RWPE2 (cell line): ENCODE results near the gene ZNF544.

Source experiments
- ATAC-seq: fragments of 200-7000 bp; cut with Tn5 transposase; 3 replicates; pipeline ENCODE4 v1.9.1; 2021; ENCODE audit warnings: low read depth
- DNase-seq: peaks from one replicate; pipeline ENCODE4 v3.0.0-alpha.2; 2020; ENCODE audit warnings: low spot score
- H3K27ac ChIP-seq: fragments of 450-650 bp; 2 replicates; pipeline ENCODE4 v1.5.1; 2017; ENCODE audit warnings: mild to moderate bottlenecking; ENCODE audit not compliant: poor library complexity, severe bottlenecking
- H3K27me3 ChIP-seq: fragments of 250-450 bp; sonication (Bioruptor Pico); 2 replicates; pipeline ENCODE4 v1.5.1; 2021; ENCODE audit warnings: mild to moderate bottlenecking, moderate library complexity; ENCODE audit not compliant: insufficient read depth, poor library complexity, severe bottlenecking
- H3K36me3 ChIP-seq: fragments of 250-450 bp; sonication (Bioruptor Pico); 2 replicates; pipeline ENCODE4 v1.5.1; 2020; ENCODE audit warnings: low read depth, mild to moderate bottlenecking, moderate library complexity
- H3K4me1 ChIP-seq: fragments of 250-450 bp; sonication (Bioruptor Pico); 2 replicates; pipeline ENCODE4 v1.5.1; 2021; ENCODE audit warnings: mild to moderate bottlenecking, moderate library complexity; ENCODE audit not compliant: insufficient read depth, poor library complexity, severe bottlenecking
- H3K4me3 ChIP-seq: fragments of 250-450 bp; sonication (Bioruptor Pico); 2 replicates; pipeline ENCODE4 v1.5.1; 2021; ENCODE audit warnings: mild to moderate bottlenecking, moderate library complexity; ENCODE audit not compliant: severe bottlenecking
- H3K9me3 ChIP-seq: fragments of 250-450 bp; sonication (Bioruptor Pico); 2 replicates; pipeline ENCODE4 v1.5.1; 2021; ENCODE audit warnings: mild to moderate bottlenecking, moderate library complexity; ENCODE audit not compliant: severe bottlenecking
- TF ChIP-seq, protein P1 (sequence below): fragments of 450-650 bp; IDR thresholded peaks from one replicate; pipeline ENCODE4 v1.5.1; 2017; ENCODE audit warnings: mild to moderate bottlenecking, moderate library complexity; ENCODE audit not compliant: poor library complexity, severe bottlenecking

The ZNF544 gene

DNA sequence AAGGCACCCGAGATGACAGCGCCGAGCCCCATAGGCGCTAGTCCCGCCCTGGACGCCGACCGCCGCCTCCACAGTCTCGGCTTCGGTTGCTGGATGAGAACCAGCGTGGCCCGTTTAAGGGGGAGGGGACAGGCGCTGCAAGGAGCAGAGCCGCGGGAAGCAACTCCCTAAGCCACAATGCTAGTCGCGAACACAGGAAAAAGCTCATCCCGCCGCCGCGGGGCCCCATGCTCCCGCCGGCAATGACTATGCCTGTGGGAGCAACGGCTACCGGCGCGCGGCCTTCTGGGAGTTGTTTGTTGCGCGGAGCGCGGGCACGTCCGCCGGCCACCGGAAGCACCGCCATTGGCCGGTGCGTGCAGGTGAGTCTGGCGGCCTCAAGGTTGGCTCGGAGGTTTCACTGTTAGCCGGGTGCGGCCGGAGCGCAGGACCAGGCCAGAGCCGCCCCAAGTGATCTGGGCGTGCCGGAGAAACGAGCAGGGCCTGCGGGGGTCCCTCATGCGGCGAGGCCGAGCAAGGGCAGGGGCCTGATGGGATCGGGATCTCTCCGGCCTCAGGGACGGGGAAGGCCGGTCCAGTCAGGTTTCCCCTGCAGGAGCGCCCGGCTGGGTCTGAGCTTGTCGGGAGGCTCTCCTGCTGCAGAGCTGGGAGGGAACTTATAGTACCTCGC is at the start of gene ZNF544:
ZNF544 (plus strand) TSS at position 330 of the 670 bp plus-strand sequence. CDS start 15,110 bp downstream, outside the sequence.
- TF ChIP-seq, protein P1, sequence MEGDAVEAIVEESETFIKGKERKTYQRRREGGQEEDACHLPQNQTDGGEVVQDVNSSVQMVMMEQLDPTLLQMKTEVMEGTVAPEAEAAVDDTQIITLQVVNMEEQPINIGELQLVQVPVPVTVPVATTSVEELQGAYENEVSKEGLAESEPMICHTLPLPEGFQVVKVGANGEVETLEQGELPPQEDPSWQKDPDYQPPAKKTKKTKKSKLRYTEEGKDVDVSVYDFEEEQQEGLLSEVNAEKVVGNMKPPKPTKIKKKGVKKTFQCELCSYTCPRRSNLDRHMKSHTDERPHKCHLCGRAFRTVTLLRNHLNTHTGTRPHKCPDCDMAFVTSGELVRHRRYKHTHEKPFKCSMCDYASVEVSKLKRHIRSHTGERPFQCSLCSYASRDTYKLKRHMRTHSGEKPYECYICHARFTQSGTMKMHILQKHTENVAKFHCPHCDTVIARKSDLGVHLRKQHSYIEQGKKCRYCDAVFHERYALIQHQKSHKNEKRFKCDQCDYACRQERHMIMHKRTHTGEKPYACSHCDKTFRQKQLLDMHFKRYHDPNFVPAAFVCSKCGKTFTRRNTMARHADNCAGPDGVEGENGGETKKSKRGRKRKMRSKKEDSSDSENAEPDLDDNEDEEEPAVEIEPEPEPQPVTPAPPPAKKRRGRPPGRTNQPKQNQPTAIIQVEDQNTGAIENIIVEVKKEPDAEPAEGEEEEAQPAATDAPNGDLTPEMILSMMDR = no peak
- Histone ChIP-seq H3K4me1 (peaks cover 5% of the 10 kb centered on the region), H3K27ac (peak within 1 kb of the TSS; percentile 70), H3K4me3 (peak within 1 kb of the TSS; percentile 61), H3K36me3 (peaks cover 41% of the 10 kb centered on the region), H3K9me3 (peaks cover 13% of the 10 kb centered on the region), H3K27me3 (no peaks in the 10 kb centered on the region)
- ATAC-seq (peak; percentile 97), DNase-seq (peak; percentile 83)

DNA sequence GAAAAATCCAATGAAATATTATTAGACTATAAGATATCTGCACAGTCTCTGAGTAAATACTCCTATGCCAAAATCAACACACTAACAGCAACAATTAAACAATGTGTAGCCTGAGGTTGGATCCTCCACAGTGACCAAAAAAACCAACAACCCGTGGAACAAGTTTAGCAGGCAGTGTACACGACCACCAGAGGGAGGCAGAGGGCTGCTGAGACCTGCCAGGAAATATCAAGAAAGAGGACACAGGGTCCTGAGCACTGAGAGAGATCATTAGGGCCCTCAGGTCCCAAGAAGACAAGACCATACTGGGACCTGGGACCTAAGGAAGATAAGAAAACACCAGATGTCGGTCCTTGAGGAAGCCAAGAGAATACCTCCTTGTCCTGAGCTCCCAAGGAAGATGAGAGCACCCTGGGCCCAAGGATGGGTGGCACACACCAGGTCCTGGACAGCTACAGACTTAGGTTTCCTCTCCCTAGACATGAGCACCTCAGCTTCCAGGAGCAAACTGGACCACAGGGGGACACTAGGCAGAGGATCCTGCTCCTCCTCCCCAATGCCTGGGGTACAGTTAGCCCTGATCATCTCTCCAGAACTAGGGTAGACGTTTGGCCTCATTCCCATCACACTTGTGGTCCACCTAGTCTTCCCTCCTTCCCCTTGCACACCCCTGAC is 46.7 kb upstream of the ZNF544 start:
- TF ChIP-seq, protein P1 = peak; percentile 28
- no peak for DNase-seq
- Histone ChIP-seq H3K4me3 (peak overlapping the region; percentile 61), H3K9me3 (peaks cover 40% of the 10 kb centered on the region), H3K27me3 (no peaks in the 10 kb centered on the region), H3K4me1 (no peaks in the 10 kb centered on the region), H3K27ac (peak overlapping the region; percentile 92), H3K36me3 (peaks cover 36% of the 10 kb centered on the region)
- ATAC-seq = no peak

DNA sequence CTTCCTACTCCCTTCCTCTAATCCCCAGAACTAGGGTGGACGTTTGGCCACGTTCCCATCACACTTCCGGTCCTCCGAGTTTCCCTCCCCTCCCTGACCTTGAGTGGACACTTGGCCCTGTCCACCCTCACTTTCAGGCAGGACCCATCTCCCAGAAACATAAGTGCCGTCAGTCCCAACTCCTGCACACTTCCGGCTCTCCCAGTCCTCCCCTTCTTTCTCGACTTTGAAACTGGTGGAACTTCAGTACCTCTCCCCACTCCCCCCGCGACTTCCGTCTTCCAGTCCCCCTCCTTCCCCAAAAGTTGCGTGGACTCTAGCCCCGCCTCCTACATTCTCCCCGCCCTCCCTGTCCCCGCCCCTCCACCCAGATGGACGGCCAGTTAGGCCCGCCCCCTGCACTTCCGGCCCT is 46.1 kb upstream of the ZNF544 start:
- DNase-seq (no peak), ATAC-seq (no peak)
- peaks cover 41% of the 10 kb centered on the region for H3K36me3 ChIP-seq
- TF ChIP-seq, protein P1 = no peak
- no peaks in the 10 kb centered on the region for H3K27me3 ChIP-seq
- H3K27ac ChIP-seq = peak overlapping the region; percentile 92
- no peaks in the 10 kb centered on the region for H3K4me1 ChIP-seq
- peak overlapping the region; percentile 61 for H3K4me3 ChIP-seq
- H3K9me3 ChIP-seq = peaks cover 40% of the 10 kb centered on the region

DNA sequence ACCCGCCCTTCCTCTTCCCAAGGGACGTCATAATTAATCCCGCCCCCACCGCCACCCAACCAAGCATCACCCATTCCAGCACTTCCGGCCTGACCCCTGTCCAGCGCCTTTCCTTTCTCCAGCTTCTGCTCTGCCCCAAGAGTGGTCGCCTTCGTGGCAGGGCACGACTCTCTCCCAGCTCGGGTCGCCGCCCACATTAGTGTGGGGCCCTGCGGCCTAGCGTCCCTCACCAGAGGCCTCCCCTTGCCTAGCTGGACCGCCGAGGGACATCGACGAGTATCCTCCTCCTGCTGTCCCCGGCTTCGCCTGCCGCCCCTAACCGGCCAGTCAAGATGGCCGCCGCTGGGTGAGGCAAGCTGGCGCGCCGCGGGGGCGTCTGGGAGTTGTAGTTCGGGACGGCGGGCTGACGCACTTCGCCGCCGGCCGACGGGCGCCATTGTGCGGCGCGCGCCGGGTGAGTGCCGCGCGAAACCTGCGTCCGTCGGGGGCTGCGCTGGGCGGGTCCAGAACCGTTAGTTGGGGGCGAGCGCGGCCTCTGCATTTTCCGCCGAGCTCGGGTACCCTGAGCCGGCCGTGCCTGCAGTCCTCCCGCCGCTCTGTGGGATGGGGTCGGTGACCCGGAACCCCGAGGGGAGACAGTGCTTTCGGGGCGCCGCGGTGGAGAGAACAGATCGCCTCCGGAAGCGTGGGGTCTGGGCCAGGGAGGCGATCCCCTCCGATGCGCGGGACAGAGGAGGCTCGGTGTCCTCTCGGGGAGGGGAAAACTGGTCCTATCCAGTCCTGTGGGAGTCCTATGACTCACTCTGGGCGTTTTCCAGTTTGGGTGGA is 45.5 kb upstream of the ZNF544 start, which contains the start of gene ZNF274:
ZNF274 (plus strand) TSS at position 73 of the 828 bp plus-strand sequence. CDS start 905 bp downstream, outside the sequence.
- peak within 1 kb of the TSS; percentile 92 for H3K27ac ChIP-seq
- peak within 1 kb of the TSS; percentile 61 for H3K4me3 ChIP-seq
- peaks cover 46% of the 10 kb centered on the region for H3K9me3 ChIP-seq
- DNase-seq = peak; percentile 92
- H3K36me3 ChIP-seq = peaks cover 48% of the 10 kb centered on the region
- H3K4me1 ChIP-seq = no peaks in the 10 kb centered on the region
- ATAC-seq = peak; percentile 89
- TF ChIP-seq, protein P1 = no peak
- no peaks in the 10 kb centered on the region for H3K27me3 ChIP-seq
